Karpas-422 (cell line): ENCODE data around the gene THBS2. TPM values are rescaled to one million over a fixed set of nuclear protein-coding genes. Genes with fewer than 3 reads are reported as not detected.
A peak's percentile ranks its signal among the peaks of the same experiment; 100 is the strongest.
"Not testable (repeated sequence)": the region's sequence is repeated elsewhere in the genome, so short reads cannot be mapped to it uniquely, and the experiment has no call there.

Experiments used
- DNase-seq: peaks from one replicate; pipeline ENCODE4 v3.0.0-alpha.2; 2015
- H2AFZ ChIP-seq: fragments of 200-600 bp; sonication (generic); 2 replicates; pipeline ENCODE4 v1.6.1; 2014; ENCODE audit warnings: antibody characterized with exemption, low read length, mixed read lengths
- H3K27ac ChIP-seq: fragments of 200-600 bp; sonication (generic); 2 replicates; pipeline ENCODE4 v1.5.1; 2014; ENCODE audit warnings: mild to moderate bottlenecking, low read length, moderate library complexity
- H3K27me3 ChIP-seq: fragments of 200-600 bp; sonication (generic); 2 replicates; pipeline ENCODE4 v1.6.1; 2014; ENCODE audit warnings: low read length, mixed read lengths
- H3K36me3 ChIP-seq: fragments of 200-600 bp; sonication (generic); 2 replicates; pipeline ENCODE4 v1.6.1; 2014; ENCODE audit warnings: low read length, mixed read lengths; ENCODE audit not compliant: insufficient read depth
- H3K4me1 ChIP-seq: fragments of 200-600 bp; sonication (generic); 2 replicates; pipeline ENCODE4 v1.6.1; 2014; ENCODE audit warnings: mild to moderate bottlenecking, low read length, mixed read lengths
- H3K4me2 ChIP-seq: fragments of 200-600 bp; sonication (generic); 2 replicates; pipeline ENCODE4 v1.6.1; 2014; ENCODE audit warnings: low read length, low read depth, mild to moderate bottlenecking; ENCODE audit not compliant: poor library complexity, severe bottlenecking
- H3K4me3 ChIP-seq: fragments of 200-600 bp; sonication (generic); 2 replicates; pipeline ENCODE4 v1.5.1; 2014; ENCODE audit warnings: mild to moderate bottlenecking, antibody characterized with exemption, low read length, mixed read lengths
- H3K79me2 ChIP-seq: fragments of 200-600 bp; sonication (generic); 2 replicates; pipeline ENCODE4 v1.6.1; 2014; ENCODE audit warnings: mild to moderate bottlenecking, low read length, mixed read lengths
- H3K9ac ChIP-seq: fragments of 200-600 bp; sonication (generic); 2 replicates; pipeline ENCODE4 v1.6.0; 2014; ENCODE audit warnings: low read length
- H3K9me2 ChIP-seq: fragments of 200-600 bp; sonication (generic), shearing (Covaris generic); replicated peaks from 2 replicates; pipeline ENCODE4 v1.6.0; 2014; ENCODE audit warnings: mild to moderate bottlenecking, low read length, moderate library complexity; ENCODE audit not compliant: insufficient read depth
- H3K9me3 ChIP-seq: fragments of 300-700, 200-600 bp; sonication (generic); 2 replicates; pipeline ENCODE4 v1.6.1; 2014; ENCODE audit warnings: low read length, mixed read lengths
- H4K20me1 ChIP-seq: fragments of 200-600 bp; sonication (generic); 2 replicates; pipeline ENCODE4 v1.6.1; 2014; ENCODE audit warnings: mild to moderate bottlenecking, antibody characterized with exemption, low read length, low read depth; ENCODE audit not compliant: insufficient read depth
- total RNA-seq: library from RNA; depleted of rRNA; stranded (reverse); fragments of >200 nt; shearing (Covaris generic); gene quantifications from 2 replicates; pipeline ENCODE4 v1.2.3, GENCODE V29; 2014; ENCODE audit warnings: low replicate concordance

Gene THBS2
- total RNA-seq, 1 experiment from 2014 or later = not detected

DNA sequence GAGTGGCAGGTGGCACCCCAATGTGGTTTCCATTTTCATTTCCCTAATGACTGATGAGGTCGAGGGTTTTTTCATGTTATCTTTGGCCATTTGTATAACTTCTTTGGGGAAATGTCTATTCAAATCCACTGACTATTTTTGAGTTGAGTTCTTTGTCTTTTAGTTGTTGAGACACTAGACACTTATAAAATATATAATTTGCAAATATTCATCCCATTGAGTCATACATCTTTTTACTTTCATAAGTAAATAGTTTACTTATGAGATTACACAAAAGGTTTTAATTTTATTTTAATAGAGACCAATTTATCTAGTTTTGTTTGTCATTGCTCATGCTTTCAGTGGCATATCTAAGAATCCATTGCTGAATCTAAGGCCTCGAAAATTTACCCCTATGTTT is 49.5 kb downstream of the THBS2 start:
- Histone ChIP-seq H2AFZ (no peak overlapping the region), H3K27me3 (no peaks in the 10 kb centered on the region; the same call in 1 of the 2 replicates), H4K20me1 (no peaks in the 10 kb centered on the region), H3K9me2 (no peaks in the 10 kb centered on the region), H3K4me2 (peak overlapping the region; percentile 5), H3K27ac (no peak overlapping the region), H3K4me3 (no peak overlapping the region), H3K4me1 (peaks cover 13% of the 10 kb centered on the region), H3K79me2 (no peaks in the 10 kb centered on the region), H3K9ac (no peak overlapping the region), H3K36me3 (no peaks in the 10 kb centered on the region), H3K9me3 (no peaks in the 10 kb centered on the region)
- no peak for DNase-seq

DNA sequence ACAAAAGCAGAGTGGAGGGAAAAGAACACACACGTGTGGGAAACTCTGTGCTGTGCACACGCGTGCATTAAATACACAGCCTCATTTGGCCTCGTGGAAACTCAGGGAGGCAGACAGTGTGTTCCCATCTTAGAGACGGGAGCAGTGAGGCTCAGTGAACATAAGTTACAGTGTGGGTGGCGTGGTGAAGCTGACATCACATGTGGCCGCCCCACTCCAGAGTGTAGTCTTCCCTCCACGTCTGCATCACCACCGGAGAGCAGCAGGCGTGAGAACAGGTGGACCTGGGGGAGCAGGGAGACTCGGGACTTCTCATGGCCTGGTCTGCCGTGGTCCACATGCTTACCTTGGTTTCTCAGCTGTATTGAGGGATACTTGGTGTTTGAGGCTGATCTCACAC is 51.7 kb downstream of the THBS2 start:
- no peaks in the 10 kb centered on the region for H3K79me2 ChIP-seq
- no peaks in the 10 kb centered on the region; the same call in 1 of the 2 replicates for H3K27me3 ChIP-seq
- H3K36me3 ChIP-seq = no peaks in the 10 kb centered on the region
- no peaks in the 10 kb centered on the region for H4K20me1 ChIP-seq
- H3K9ac ChIP-seq = no peak overlapping the region
- no peaks in the 10 kb centered on the region for H3K9me2 ChIP-seq
- no peak overlapping the region for H2AFZ ChIP-seq
- H3K4me3 ChIP-seq = no peak overlapping the region
- no peak overlapping the region for H3K27ac ChIP-seq
- peaks cover 13% of the 10 kb centered on the region for H3K4me1 ChIP-seq
- H3K4me2 ChIP-seq = no peak overlapping the region
- DNase-seq = no peak
- H3K9me3 ChIP-seq = no peaks in the 10 kb centered on the region

DNA sequence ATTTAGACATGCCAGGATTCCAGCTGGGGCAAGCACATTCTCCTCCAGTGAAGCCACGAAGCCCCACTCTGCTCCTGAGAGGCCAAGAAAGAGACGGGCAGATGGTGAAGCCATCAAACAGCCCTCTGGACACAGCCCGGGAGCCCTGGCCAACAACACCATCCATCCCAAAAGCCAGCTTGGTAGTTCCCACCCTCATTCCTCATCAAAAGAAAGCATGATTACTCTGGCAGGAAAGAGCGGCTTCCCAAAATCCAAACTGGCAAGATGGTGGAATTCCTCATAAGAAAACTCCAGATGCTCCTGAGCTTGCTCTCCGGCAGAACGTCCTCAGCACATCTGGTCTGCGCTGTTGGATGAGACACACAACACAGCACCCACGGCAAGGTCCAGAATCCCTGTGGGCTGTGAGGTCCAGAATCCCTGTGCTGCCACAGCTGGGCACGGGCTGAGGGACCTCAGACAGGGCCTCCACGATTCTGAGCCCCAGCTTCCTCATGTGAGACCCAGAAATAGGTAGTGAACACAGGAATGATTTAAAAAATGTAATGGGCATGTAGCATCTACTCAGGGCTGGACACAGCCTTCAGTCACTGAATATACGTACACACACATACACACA is 52.6 kb downstream of the THBS2 start:
- Histone ChIP-seq H3K4me1 (peaks cover 13% of the 10 kb centered on the region), H3K9ac (no peak overlapping the region), H3K4me3 (no peak overlapping the region), H3K36me3 (no peaks in the 10 kb centered on the region), H3K9me2 (no peaks in the 10 kb centered on the region), H2AFZ (no peak overlapping the region), H4K20me1 (no peaks in the 10 kb centered on the region), H3K4me2 (no peak overlapping the region), H3K9me3 (no peaks in the 10 kb centered on the region), H3K27me3 (no peaks in the 10 kb centered on the region; the same call in 1 of the 2 replicates), H3K27ac (no peak overlapping the region), H3K79me2 (no peaks in the 10 kb centered on the region)
- DNase-seq = no peak

DNA sequence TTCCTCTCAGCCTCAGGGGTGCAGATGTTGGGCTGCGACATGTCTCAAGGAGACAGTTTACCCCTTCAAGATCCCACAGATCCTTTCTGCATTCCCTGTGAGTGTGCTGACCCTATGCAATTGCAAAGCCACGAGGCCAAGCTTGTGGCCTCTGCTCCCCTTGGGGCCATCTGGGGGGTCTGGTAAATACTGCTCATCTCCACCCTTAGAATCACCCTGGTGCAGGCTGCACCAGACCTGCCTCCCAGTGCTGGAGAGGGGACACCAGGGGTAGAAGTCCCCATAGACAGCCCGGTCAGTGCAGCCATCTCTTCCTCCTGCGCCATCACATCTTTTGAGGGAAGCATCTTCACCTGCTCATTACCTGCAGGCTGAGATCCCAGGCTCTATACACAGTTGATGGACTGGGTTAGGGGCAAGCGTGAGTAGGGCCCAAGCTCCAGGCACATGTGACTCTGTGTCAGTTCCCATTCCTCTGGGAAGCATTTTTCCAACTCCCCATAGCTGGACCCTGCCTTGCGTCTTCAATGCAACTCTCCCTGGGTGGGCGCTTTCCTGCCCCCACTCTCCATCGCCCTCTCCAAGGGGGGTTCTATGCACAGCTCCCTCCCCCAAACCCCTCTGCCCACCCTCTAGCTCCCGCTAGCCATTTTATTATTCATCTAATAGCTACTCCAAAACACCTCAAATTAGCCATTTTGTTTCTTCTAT is 53.9 kb downstream of the THBS2 start:
- Histone ChIP-seq H3K9me2 (no peaks in the 10 kb centered on the region), H2AFZ (no peak overlapping the region), H3K4me2 (no peak overlapping the region), H3K9ac (no peak overlapping the region), H3K9me3 (no peaks in the 10 kb centered on the region), H3K4me3 (no peak overlapping the region), H3K27me3 (no peaks in the 10 kb centered on the region), H3K4me1 (peaks cover 12% of the 10 kb centered on the region), H4K20me1 (no peaks in the 10 kb centered on the region), H3K27ac (no peak overlapping the region), H3K36me3 (no peaks in the 10 kb centered on the region), H3K79me2 (no peaks in the 10 kb centered on the region)
- no peak for DNase-seq

DNA sequence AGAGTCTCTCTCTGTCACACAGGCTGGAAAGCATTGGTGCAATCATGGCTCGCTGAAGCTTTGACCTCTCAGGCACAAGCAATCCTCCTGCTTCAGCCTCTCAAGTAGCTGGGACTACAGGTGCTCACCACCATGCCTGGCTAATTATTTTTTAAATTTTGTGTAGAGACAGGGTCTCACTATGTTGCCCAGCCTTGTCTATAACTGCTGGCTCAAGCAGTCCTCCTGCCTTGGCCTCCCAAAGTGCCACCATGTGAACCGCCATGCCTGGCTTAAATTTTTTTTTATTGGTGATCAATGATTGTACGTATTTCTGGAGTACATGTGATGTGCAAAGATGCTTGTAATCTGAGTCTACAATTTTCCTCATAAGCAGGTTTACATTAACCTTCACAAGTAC is 54.8 kb downstream of the THBS2 start:
- Histone ChIP-seq H3K4me3 (no peak overlapping the region), H3K4me1 (peaks cover 3% of the 10 kb centered on the region), H3K27me3 (no peaks in the 10 kb centered on the region), H3K9ac (no peak overlapping the region), H4K20me1 (no peaks in the 10 kb centered on the region), H3K4me2 (no peak overlapping the region), H2AFZ (no peak overlapping the region), H3K9me3 (no peaks in the 10 kb centered on the region), H3K36me3 (no peaks in the 10 kb centered on the region), H3K27ac (no peak overlapping the region), H3K9me2 (no peaks in the 10 kb centered on the region), H3K79me2 (no peaks in the 10 kb centered on the region)
- no peak for DNase-seq

DNA sequence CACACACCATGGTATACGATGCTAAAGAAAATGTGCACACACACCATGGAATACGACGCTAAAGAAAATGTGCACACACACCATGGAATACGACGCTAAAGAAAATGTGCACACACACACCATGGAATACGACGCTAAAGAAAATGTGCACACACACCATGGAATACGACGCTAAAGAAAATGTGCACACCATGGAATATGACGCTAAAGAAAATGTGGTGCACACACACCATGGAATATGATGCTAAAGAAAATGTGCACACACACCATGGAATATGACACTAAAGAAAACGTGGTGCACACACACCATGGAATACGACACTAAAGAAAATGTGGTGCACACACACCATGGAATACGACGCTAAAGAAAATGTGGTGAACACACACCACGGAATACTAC is 55.7 kb downstream of the THBS2 start:
- H3K4me3 ChIP-seq, H3K9me2 ChIP-seq, H3K27me3 ChIP-seq, H3K4me2 ChIP-seq, H3K79me2 ChIP-seq, H3K4me1 ChIP-seq, DNase-seq, H4K20me1 ChIP-seq, H3K9me3 ChIP-seq, H3K27ac ChIP-seq, H3K36me3 ChIP-seq, H3K9ac ChIP-seq, H2AFZ ChIP-seq: not testable (repeated sequence)

DNA sequence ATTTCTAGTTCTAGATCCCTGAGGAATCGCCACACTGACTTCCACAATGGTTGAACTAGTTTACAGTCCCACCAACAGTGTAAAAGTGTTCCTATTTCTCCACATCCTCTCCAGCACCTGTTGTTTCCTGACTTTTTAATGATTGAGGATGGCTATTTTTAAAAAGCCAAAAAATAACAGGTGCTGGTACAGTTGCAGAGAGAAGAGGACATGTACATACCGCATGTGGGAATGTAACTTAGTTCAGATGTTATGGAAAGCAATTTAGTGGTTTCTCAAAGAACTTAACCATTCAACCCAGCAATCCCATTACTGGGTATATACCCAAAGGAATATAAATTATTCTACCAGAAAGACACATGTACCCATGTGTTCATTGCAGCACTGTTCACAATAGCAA is 57.4 kb downstream of the THBS2 start:
- DNase-seq, H3K27me3 ChIP-seq, H3K9me2 ChIP-seq, H3K4me1 ChIP-seq, H3K9ac ChIP-seq, H3K79me2 ChIP-seq, H3K36me3 ChIP-seq, H3K4me3 ChIP-seq, H4K20me1 ChIP-seq, H2AFZ ChIP-seq, H3K9me3 ChIP-seq, H3K4me2 ChIP-seq, H3K27ac ChIP-seq: not testable (repeated sequence)

DNA sequence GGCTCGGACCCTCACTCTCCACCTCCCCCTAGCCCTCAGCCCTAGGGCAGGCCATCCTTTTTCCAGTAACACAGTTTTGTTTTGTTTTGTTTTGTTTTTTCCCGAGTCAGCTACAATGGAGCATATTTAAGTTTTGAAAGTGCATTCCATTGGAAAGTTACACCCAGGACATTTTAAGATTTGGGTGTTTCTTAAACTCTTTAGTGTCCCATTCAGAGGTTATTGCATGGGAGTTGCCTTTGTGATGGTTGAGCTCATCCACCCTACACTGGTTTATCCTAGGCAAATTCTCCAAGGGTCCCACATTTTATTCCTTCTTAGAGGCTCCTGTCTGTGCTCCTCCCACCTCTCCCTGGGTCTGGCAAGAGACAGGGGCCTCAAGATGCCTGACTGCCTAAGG is 58.9 kb downstream of the THBS2 start:
- H2AFZ ChIP-seq = no peak overlapping the region
- no peaks in the 10 kb centered on the region for H3K9me3 ChIP-seq
- no peak overlapping the region for H3K4me3 ChIP-seq
- no peaks in the 10 kb centered on the region for H3K27me3 ChIP-seq
- DNase-seq = no peak
- H3K27ac ChIP-seq = no peak overlapping the region
- no peaks in the 10 kb centered on the region for H4K20me1 ChIP-seq
- no peak overlapping the region for H3K9ac ChIP-seq
- no peak overlapping the region for H3K4me2 ChIP-seq
- no peaks in the 10 kb centered on the region for H3K79me2 ChIP-seq
- no peaks in the 10 kb centered on the region for H3K4me1 ChIP-seq
- no peaks in the 10 kb centered on the region for H3K9me2 ChIP-seq
- H3K36me3 ChIP-seq = no peaks in the 10 kb centered on the region
